K562 (cell line): ENCODE results near the gene SMC3. TPM values are rescaled to one million over a fixed set of nuclear protein-coding genes. Genes with fewer than 3 reads are reported as not detected.

Experiments
- GTF3C2 ChIP-seq: IDR thresholded peaks from 3 replicates; pipeline ENCODE4 v1.6.1; 2011; ENCODE audit warnings: borderline replicate concordance, mild to moderate bottlenecking, moderate library complexity; ENCODE audit not compliant: insufficient read length; ENCODE audit errors: extremely low read depth
- HNRNPL ChIP-seq: fragments of 200-400 bp; formaldehyde crosslinking; IDR thresholded peaks from 2 replicates; pipeline ENCODE4 v1.6.1; 2017; ENCODE audit warnings: low read depth, mild to moderate bottlenecking, low read length
- RBM25 ChIP-seq: fragments of 200-400 bp; formaldehyde crosslinking; IDR thresholded peaks from 2 replicates; pipeline ENCODE4 v1.6.1; 2018; ENCODE audit warnings: low read length, low read depth, moderate library complexity; ENCODE audit not compliant: severe bottlenecking
- ZKSCAN8 ChIP-seq: fragments of 200-800 bp; sonication (Bioruptor generic); IDR thresholded peaks from 2 replicates; pipeline ENCODE4 v1.6.1; 2016; ENCODE audit warnings: missing genetic modification characterization, missing compliant biosample characterization
- ZNF717 ChIP-seq: fragments of 250-450 bp; sonication (Bioruptor Pico); IDR thresholded peaks from 2 replicates; pipeline ENCODE4 v1.5.0; 2021
- polyA plus RNA-seq, 8 experiments: library from polyadenylated mRNA; depleted of rRNA in 4 of 8; stranded (reverse) in 5 of 8; unstranded in 3 of 8; fragments of >200 nt; fragmentation: Nextera tagmentation in 2 of 8; fragmentation: Illumina TruSeq in 1 of 8; extraction: Ambion mirVana in 2 of 8; extraction: Trizol in 1 of 8; gene quantifications; 2 replicates each; pipeline versions ENCODE4 v1.2.1 to v1.2.3, GENCODE V29; 2011 to 2014; ENCODE audit warnings: inconsistent platforms in 1 of 8, missing spikeins in 1 of 8
- small RNA-seq: library from RNA; depleted of rRNA; stranded (forward); fragments of <200 nt; gene quantifications from one replicate; pipeline ENCODE3, GENCODE V24; 2014
- total RNA-seq, 7 experiments: library from RNA; depleted of rRNA in 6 of 7; stranded (reverse); fragments of >200 nt in 6 of 7; fragmentation: Illumina TruSeq in 2 of 7; extraction: Trizol in 2 of 7; gene quantifications; 2 replicates each; pipeline versions ENCODE4 v1.2.1 to v1.2.3, GENCODE V29; 2011 to 2021; ENCODE audit warnings: low replicate concordance in 1 of 7

Gene SMC3
- total and polyA plus RNA-seq, 9 of the 15 experiments (the other 6 are each of a cell fraction or from before 2014, with no cell fraction given): 21.3 to 62.6 (median 39.3) TPM

GRCh38 chr10:110652475-110653118 is 85.1 kb downstream of the SMC3 start (continued):
- TF ChIP-seq HNRNPL (no peak), GTF3C2 (no peak), ZKSCAN8 (CRISPR knock-in tag) (no peak), ZNF717 (CRISPR knock-in tag) (no peak), RBM25 (peak; percentile 92)

Small RNA genes lying within 50 kb of the gene (small RNA-seq; reads per million reads assigned to genes)
- not detected for gene RF00019

Other genes with a start within 250 kb of the SMC3 start
- gene DUSP5, start 69.8 kb upstream of the SMC3 start, total RNA-seq (2014; rRNA removed): 1.4 and 2.8 TPM in 2 replicates
- 2.2 and 2.3 TPM in 2 replicates for gene DUSP5, start 69.8 kb upstream of the SMC3 start, total RNA-seq (2014; rRNA removed; fragmentation: Illumina TruSeq; extraction: Trizol)
- 2.0 and 2.4 TPM in 2 replicates for gene DUSP5, start 69.8 kb upstream of the SMC3 start, total RNA-seq (2015; rRNA removed; fragmentation: Illumina TruSeq; extraction: Trizol)
- 3.4 and 3.5 TPM in 2 replicates for gene DUSP5, start 69.8 kb upstream of the SMC3 start, total RNA-seq (2021)
- gene DUSP5, start 69.8 kb upstream of the SMC3 start, polyA plus RNA-seq (2011; rRNA removed): 2.5 and 3.4 TPM in 2 replicates
- gene DUSP5, start 69.8 kb upstream of the SMC3 start, polyA plus RNA-seq (2014; fragmentation: Illumina TruSeq; extraction: Trizol): 2.4 TPM in 2 replicates
- gene DUSP5, start 69.8 kb upstream of the SMC3 start, polyA plus RNA-seq (2014; fragmentation: Nextera tagmentation; extraction: Ambion mirVana): under 1 TPM; 0.49 to 0.71 TPM
- gene DUSP5, start 69.8 kb upstream of the SMC3 start, polyA plus RNA-seq (2014; rRNA removed): 1.5 and 1.9 TPM in 2 replicates
- 2.7 and 3.0 TPM in 2 replicates for gene RBM20, start 76.6 kb downstream of the SMC3 start, total RNA-seq (2014; rRNA removed)
- 3.2 TPM in 2 replicates for gene RBM20, start 76.6 kb downstream of the SMC3 start, total RNA-seq (2014; rRNA removed; fragmentation: Illumina TruSeq; extraction: Trizol)
- gene RBM20, start 76.6 kb downstream of the SMC3 start, total RNA-seq (2015; rRNA removed; fragmentation: Illumina TruSeq; extraction: Trizol): 3.2 and 3.4 TPM in 2 replicates
- 4.6 and 5.7 TPM in 2 replicates for gene RBM20, start 76.6 kb downstream of the SMC3 start, total RNA-seq (2021)
- 2.6 and 3.1 TPM in 2 replicates for gene RBM20, start 76.6 kb downstream of the SMC3 start, polyA plus RNA-seq (2011; rRNA removed)
- gene RBM20, start 76.6 kb downstream of the SMC3 start, polyA plus RNA-seq (2014; fragmentation: Illumina TruSeq; extraction: Trizol): 4.6 and 4.8 TPM in 2 replicates
- under 1 TPM; 0.63 to 0.68 TPM for gene RBM20, start 76.6 kb downstream of the SMC3 start, polyA plus RNA-seq (2014; fragmentation: Nextera tagmentation; extraction: Ambion mirVana)
- 3.7 and 4.7 TPM in 2 replicates for gene RBM20, start 76.6 kb downstream of the SMC3 start, polyA plus RNA-seq (2014; rRNA removed)